HG03439 (cell line): ENCODE results near the gene MUCL3.
"Not testable (repeated sequence)": the region's sequence is repeated elsewhere in the genome, so short reads cannot be mapped to it uniquely, and the experiment has no call there.

Experiments used
- ATAC-seq: cut with Tn5 transposase; IDR thresholded peaks from one replicate; pipeline ENCODE4 v1.9.1; 2021; ENCODE audit warnings: mild to moderate bottlenecking, moderate library complexity; ENCODE audit not compliant: unreplicated experiment

The MUCL3 gene, protein sequence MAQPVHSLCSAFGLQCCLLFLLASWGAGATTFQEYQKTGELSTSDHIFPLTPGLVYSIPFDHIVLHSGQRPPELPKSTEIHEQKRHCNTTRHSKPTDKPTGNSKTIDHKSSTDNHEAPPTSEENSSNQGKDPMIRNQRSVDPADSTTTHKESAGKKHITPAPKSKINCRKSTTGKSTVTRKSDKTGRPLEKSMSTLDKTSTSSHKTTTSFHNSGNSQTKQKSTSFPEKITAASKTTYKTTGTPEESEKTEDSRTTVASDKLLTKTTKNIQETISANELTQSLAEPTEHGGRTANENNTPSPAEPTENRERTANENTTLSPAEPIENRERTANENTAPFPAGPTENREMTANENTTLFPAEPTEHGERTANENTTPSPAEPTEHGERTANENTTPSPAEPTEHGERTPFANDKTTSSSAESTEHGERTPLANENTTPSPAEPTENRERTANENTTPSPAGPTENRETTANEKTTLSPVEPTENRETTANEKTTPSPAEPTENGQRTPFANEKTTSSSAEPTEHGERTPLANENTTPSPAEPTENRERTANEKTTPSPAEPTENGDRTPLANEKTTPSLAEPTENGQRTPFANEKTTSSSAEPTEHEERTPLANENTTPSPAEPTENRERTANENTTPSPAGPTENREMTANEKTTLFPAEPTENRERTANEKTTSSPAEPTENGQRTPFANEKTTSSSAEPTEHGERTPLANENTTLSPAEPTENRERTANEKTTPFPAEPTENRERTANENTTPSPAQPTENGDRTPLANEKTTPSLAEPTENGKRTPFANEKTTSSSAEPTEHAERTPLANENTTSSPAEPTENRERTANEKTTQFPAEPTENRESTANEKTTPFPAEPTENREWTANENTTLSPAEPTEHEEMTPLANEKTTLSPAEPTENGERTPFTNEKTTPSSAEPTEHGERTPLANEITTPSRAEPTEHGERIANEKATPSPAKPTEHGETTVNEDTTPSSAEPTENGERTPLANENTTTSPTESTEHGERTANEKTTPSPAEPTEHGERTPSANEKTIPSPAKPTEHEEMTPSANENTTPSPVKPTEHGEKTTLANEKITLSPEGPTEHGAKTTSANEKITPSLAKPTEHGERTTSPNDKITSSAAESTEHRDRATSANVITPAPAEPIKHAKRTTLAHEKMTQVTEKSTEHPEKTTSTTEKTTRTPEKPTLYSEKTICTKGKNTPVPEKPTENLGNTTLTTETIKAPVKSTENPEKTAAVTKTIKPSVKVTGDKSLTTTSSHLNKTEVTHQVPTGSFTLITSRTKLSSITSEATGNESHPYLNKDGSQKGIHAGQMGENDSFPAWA (N-terminal part only)

GRCh38 chr6:30940361-30940986 is at the start of gene MUCL3:
Gene MUCL3, plus strand, starts transcription at chr6:30940973. Its CDS starts 27 bp downstream, at chr6:30941000.
- no peak for ATAC-seq

DNA sequence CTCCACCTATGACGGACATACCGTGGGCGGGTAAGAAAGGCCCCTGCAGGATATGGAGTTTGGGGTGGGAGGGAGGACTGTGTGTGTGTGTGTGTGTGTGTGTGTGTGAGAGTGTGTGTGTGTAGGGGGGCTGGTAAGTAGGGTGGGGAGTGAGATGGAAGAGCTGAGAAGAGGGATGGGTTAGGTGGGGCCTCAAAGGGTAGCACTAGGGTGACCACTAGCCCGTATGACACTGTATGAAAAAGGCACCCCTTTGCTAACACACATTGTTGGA is 49.4 kb upstream of the MUCL3 start:
- ATAC-seq = no peak

- no peak for ATAC-seq
Observed at GRCh38 chr6:30891816-30892538, 48.8 kb upstream of the MUCL3 start.

- no peak for ATAC-seq
Observed at GRCh38 chr6:30893001-30893591, 47.7 kb upstream of the MUCL3 start.

GRCh38 chr6:30893666-30894065 is 47.1 kb upstream of the MUCL3 start:
- ATAC-seq = no peak

- ATAC-seq = no peak
Observed at GRCh38 chr6:30894381-30894780, 46.4 kb upstream of the MUCL3 start.

DNA sequence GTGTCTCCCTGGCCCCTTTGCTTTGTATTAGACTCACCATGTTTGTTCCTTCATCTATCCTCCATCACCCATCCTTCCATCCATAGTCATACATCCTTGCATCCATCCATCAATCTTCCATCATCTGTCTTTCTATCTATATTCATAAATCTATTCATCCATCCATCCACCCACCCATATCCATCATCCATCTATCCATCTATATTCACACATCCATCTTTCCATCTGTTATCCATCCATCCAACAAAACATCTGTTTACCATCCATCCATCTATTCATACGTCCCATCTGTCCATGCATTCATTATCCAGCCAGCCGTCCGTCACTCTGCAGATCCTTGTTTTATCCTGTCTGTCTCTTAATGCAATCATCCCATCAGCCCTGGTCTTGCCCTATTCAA is 45.8 kb upstream of the MUCL3 start:
- ATAC-seq = no peak

DNA sequence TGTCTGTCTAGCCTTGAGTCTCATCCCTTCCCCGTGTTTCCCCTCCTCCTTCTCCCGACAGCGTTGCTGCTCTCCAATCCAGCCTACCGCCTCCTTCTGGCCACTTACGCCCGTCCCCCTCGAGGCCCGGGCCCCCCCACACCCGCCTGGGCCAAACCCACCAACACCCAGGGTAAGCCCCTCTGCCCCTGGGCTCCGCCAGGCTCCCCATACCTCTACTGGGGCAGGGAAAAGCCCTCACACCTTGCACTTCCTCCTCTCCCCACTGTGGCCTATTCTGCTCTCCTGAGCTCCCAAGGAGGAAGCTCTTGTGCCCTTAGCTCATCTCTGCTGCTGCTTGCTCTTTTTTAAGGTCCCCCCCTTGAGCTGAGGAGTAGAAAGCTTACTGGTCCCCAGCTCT is 45.4 kb upstream of the MUCL3 start:
- ATAC-seq = no peak

DNA sequence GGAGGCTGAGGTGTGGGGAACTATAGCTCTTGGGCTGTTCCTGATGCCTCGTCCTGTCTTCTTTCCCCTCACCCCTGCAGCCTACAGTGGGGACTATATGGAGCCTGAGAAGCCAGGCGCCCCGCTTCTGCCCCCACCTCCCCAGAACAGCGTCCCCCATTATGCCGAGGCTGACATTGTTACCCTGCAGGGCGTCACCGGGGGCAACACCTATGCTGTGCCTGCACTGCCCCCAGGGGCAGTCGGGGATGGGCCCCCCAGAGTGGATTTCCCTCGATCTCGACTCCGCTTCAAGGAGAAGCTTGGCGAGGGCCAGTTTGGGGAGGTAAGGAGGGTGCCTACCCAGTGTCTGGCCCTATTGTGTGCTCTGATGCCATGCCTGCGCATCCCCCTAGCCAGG is 44.2 kb upstream of the MUCL3 start:
- no peak for ATAC-seq

GRCh38 chr6:30897882-30898281 is 42.9 kb upstream of the MUCL3 start:
- no peak for ATAC-seq

DNA sequence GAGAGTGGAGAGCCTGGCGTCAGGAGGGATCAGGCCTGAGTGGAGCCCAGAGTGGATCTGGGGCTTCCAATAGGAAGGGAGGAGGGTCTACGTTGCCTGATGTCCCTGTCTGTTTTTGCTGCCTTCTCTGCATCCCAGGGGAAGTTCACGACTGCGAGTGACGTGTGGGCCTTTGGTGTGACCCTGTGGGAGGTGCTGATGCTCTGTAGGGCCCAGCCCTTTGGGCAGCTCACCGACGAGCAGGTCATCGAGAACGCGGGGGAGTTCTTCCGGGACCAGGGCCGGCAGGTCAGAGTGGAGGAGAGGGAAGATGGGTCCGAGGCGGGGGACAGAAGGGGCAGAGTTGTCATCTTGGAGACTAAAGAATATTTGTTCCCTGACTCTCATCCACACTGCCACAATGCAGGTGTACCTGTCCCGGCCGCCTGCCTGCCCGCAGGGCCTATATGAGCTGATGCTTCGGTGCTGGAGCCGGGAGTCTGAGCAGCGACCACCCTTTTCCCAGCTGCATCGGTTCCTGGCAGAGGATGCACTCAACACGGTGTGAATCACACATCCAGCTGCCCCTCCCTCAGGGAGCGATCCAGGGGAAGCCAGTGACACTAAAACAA is 41.9 kb upstream of the MUCL3 start:
- no peak for ATAC-seq

GRCh38 chr6:30900863-30901417 is 39.8 kb upstream of the MUCL3 start:
- no peak for ATAC-seq

- no peak for ATAC-seq
Observed at GRCh38 chr6:30901436-30901835, 39.3 kb upstream of the MUCL3 start.

DNA sequence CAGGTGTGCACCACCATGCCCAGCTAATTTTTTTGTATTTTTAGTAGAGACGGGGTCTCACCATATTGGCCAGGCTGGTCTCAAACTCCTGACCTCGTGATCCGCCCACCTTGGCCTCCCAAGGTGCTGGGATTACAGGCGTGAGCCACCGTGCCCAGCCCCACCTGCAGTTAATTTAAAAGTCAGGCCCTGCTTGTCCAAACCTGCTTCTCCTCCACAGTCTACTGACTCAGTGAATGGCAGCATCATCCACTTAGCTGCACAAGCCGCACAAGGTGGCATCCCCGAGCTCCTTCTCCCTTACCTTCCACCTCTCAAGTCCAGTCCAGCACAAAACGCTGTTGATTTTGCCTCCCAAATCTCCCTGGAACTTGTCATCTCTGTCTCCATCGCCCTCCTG is 38.6 kb upstream of the MUCL3 start:
- not testable (repeated sequence) for ATAC-seq

DNA sequence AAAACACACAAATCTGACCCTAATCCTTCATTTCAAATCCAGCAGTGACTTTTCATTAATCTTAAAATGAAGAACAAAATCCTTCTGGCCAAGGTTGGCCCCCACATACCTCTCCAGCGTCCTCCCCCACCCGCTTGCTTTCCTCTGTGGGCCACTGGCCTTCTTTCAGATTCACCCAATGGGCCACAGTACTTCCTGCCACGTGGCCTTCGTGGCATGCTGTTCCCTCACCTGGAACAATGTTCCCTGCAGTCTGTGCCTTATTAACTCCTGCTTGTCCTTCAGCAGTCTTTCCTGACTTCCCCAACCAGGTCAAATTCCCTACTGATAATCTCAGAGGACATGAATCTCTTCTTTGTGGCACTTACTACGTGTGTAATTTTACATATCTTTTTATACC is 38.1 kb upstream of the MUCL3 start:
- ATAC-seq = no peak

GRCh38 chr6:30903236-30903635 is 37.5 kb upstream of the MUCL3 start:
- no peak for ATAC-seq

- ATAC-seq = not testable (repeated sequence)
Observed at GRCh38 chr6:30907290-30907757, 33.4 kb upstream of the MUCL3 start.

- peak; percentile 96 for ATAC-seq
Observed at GRCh38 chr6:30907758-30908591, 32.8 kb upstream of the MUCL3 start, which contains the start of gene GTF2H4. Gene GTF2H4, plus strand, starts transcription at chr6:30908207.
